Fibroblast of skin of left biceps (primary cell): ENCODE results near the gene EZH1.
"Not testable (repeated sequence)": the region's sequence is repeated elsewhere in the genome, so short reads cannot be mapped to it uniquely, and the experiment has no call there.

Source experiments
- DNase-seq, 2 experiments: peaks; one replicate each; pipeline ENCODE4 v3.0.0-alpha.2; 2013; ENCODE audit warnings: low read depth in 2 of 2

EZH1 gene

DNA sequence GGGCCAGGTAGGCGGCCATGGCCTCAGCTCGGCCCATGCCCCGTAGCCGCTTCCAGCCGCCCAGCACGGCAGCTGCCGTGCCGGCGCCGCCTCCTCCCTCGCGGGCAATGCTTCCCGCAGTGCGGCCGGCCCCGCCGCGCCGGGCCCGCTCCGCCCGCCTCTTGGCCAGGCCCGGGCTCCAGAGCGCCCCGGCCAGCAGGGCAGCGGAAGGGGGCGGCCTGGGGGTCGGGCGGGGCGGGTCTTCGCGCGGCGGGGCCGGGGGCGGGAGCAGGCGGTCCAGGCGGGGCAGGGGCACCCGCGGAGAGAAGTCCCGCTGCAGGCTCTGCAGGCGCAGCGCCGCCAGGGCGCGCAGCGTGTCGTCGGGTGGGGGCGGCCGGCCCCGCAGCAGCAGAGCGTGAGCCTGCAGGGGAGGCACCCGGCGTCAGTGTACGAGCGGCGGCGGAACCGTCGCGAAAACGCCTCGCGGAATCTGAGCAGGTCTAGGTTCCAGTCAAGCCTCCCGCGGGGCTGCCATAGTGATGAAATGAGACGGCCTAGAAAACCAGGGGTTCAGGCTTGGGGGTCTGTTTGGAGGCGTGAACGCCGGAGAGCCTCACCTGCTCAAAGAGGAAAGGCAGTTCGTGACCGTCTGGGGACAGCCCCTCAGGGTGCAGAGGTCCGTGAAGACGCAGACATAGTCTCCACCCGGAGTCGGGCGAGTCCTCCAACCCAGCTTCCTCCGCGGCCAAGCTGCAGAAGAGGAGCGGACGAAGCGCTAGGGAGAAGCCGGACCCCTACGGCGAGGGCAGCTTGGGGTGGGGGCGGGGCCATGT is 74.7 kb downstream of the EZH1 start:
- DNase-seq: no peak

DNA sequence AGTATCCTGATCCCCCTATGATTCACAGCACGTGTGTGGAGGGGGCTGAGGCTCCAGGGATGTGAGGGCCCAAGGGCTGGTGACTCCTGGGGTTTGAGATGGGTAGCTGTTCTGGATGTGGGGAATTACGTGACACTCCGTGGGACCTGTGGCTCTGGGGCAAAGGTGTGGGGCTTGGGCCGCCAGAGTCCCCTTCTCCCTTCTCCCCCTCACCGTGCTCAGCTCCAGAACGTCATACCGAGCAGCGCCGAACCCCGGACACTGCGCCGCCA is 75.2 kb downstream of the EZH1 start:
- no peak for DNase-seq

DNA sequence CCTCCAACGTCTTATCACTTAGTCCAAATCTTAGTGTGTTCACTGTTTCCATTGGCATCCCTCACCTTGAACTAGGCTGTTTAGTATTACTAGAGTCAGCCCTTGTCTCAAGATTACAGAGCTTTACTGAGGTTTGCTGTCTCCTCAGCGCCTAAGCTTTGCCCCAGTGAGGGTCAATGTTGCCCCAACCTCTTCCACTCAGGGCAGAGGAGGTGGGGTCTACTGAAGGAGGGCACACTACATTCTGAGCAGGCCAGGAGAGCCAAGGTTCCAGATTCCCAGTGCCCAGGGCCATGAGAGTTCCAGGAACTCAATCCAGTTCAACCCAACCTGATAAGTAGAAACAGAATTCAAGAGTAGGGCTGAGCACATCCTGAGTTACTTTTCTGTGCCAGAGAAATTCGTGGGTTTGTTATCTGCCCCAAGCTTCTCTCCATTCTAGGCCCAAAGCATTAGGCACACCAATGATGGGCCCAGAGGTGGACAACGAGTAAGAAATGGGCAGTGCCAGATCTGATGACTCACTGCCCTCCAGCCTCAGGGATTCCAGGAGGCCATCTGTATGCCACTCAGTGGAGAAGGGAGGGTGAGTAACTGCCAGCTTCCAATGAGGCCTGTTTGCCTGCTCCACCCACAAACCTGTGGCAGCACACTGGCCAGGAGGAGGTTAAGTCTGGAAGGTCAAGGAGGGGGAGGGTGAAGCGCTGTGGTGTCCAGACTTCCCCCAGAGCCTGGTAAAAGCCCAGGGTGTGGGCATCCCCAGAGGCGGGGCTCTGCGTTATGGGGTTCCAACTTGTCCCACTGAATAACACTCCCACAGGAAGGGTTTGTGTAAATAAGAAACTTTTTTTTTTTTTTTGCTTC is 77.5 kb downstream of the EZH1 start:
- DNase-seq: no peak

DNA sequence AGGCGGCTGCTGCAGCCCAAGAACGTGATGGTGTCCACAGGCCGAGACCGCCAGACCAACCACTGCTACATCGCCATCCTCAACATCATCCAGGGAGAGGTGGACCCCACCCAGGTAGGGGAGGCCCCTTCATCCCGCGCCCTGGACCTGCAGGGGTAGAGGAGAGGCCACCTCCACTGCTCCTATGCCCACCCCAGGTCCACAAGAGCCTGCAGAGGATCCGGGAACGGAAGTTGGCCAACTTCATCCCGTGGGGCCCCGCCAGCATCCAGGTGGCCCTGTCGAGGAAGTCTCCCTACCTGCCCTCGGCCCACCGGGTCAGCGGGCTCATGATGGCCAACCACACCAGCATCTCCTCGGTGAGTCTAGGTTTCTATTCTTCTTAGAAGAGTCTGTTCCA is 78.7 kb downstream of the EZH1 start:
- DNase-seq: not testable (repeated sequence)

DNA sequence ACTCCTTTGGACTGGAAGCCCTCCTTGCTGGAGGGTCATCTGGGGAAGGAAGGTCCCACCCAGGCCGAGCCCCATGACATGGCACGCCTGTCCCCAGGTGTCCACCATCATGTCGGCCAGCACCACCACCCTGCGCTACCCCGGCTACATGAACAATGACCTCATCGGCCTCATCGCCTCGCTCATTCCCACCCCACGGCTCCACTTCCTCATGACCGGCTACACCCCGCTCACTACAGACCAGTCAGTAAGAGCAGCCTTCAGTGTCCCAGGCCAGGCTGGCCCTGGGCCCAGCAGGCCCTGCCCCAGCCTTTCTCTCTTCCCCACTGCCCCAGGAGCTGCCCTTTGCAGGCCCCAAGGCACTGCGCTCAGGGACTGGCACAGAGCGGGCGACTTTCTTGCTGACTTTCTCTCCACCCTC is 79.2 kb downstream of the EZH1 start:
- DNase-seq: no peak

DNA sequence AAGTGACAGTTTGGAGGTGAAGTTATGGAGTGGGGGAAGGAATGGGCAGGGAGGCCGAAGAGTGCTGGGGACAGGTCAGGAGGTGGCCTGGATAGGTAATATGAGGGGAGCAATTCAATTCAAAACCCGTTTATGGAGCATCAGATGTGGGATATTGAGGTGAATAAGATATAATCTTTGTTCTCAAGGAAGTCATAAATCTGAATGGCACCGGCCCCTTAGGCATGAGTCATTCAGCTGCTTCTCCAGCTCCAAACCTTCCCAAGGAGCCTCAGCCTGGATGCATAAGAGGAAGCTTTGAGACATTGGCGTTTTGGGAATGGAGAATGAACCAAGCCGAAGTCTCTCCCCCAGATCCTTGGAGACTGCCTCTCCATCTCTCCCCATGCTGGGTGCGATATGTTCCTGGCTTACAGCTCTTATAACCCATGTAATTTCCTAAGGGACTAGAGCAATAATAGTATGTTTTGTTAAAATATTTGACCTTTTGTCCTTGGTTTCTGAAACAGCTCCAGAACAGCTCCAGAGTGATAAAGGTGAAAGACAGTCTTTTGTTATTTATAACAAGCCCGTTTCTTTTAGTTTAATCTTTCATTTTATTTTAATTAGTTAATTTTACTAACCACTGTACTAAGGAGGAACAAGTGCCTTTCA is 84.0 kb downstream of the EZH1 start:
- DNase-seq: no peak

DNA sequence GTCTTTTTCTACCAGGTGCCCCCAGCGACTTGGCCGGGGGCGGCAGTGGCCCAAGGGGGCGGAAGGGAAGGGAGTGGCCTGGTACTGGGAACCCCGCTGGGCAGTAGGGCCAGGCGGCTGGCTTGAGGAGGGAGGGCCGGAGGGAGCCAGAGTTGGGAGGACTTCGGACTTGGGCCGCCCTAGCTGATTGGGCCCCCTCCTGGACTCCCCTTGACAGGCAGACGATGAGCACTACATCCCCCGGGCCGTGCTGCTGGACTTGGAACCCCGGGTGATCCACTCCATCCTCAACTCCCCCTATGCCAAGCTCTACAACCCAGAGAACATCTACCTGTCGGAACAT is 84.9 kb downstream of the EZH1 start:
- not testable (repeated sequence) for DNase-seq

DNA sequence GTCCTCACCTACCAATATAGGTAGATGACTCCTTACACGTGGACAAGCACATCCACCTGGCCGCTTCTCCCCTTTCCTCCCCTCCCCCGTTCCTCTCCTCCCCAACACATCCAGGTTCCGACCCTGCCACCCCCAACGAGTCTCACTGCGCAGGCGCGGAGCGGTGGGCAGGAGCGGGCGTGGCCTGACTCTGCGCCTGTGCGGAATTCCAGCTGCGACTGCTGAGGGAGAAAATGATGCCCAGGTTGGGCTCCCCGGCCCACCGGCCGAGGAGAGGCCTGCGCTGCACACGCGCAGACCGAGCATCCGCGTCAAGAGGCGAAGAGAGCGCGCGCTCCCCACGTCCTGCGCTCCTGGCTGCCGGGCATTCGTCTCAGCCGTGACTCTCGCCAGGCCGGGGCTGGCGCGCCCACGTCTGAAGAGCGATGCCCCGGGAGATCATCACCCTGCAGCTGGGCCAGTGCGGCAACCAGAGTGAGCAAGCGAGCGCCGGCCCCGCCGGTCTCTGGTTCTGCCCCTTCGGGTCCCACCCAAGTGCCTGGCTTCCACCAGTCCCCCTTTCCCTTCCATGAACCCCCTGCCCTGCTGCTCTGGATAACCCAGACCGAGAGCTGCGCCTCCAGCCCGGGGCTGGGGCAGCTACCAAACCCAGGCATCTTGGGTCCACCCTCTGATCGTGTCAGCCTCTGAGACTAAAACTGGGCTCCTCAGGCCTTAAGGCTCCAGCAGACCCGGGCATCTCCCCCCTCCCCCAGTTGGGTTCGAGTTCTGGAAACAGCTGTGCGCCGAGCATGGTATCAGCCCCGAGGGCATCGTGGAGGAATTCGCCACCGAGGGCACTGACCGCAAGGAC is 85.5 kb downstream of the EZH1 start, which contains the start of gene TUBG2:
TSS of gene TUBG2 (plus strand) at position 206 of the 853 bp plus-strand sequence. CDS start at position 426, 220 bp downstream.
- peak; percentile 73 to 76 for DNase-seq

DNA sequence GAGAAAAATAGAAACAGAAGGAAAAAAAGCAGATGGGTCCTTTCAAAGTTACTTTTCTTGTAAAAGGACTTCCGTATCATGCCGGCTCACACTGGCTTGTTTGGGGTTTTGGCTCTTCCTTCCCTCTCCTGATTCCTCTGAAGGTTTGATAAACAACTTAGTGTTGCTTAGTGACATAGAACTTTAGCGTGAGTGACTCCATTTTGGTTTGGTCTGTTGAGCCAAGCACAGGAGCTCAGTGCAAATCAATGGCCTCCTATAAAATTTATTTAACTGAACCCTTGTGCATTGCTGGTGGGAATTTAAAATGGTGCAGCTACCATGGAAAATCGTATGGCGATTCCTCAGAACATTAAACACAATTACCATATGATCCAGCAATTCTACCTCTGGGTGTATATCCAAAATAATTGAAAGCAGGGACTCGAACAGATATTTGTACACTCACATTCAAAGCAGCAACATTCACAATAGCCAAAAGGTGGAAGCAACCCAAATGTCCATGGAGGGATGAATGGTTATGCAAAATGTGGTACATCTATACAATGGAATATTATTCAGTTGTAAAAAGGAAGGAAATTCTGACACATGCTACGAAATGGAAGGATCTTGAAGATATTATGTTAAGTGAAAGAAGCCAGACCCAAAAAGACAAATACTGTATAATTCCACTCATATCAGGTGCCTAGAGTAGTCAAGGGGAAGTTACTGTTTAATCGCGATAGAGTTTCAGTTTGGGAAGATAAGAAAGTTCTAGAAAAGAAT is 86.8 kb downstream of the EZH1 start:
- DNase-seq: no peak

DNA sequence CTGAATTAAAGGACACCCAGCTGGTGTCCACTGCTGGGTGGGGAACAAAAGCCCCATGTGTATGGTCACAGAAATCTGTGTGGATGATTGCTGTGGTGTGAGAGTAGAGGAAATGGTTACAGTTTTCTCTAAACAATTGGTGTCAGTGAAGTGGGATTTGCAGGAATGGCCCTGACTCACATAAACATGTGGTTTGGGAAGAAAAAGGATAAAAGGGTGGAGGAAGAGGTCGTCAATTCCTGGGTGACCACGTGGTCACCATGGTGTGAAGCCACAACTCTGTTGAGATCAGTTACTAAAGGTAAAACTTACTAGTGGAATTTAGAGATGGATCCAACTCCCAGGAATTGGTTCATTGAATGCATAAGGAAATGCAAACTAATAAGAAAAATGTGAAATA is 89.3 kb downstream of the EZH1 start:
- peak; percentile 36 to 37 for DNase-seq

DNA sequence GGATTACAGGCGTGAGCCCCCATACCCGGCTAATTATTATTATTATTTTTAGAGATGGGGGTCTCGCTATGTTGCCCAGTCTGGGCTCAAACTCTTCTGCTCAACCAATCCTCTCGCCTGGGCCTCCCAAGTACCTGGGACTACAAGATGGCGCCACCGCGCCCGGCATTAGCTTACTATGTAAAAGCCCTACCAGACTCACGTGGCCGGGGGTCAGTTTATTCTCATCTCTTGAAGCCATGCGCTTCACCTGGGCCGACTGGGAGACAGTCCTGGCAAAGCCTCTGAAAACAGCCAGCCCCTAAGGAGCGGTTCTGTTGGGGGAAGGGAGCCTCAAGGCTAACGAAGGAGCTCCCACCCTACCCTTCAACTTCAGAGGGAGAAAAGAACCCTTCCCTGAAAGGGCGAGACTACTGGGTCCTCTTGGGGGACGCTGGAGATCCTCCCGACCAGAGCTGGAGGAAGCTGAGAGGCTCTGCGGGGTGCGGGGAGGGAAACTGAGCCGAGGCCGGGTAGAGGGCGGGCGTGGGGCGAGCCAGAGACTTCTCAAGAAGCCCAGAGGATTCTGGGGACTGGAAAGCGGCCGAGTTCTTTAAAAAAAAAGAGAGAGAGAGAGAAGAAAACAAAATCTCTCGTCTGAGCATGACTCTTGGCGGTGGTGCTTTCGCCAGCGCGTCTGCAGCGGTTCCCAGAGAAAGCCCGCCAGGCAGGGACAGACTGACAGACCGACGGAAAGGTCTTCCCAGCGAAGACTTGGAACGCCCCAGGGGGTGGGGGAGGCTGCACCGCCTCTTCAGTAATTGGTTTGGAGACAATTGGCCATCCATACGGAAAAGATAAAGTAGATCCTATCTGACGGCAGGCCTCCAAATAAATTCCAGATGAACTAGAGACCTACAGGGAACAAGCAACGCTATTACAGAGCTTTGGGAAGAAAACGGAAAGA is 91.4 kb downstream of the EZH1 start:
- DNase-seq: peak; percentile 68 to 69

DNA sequence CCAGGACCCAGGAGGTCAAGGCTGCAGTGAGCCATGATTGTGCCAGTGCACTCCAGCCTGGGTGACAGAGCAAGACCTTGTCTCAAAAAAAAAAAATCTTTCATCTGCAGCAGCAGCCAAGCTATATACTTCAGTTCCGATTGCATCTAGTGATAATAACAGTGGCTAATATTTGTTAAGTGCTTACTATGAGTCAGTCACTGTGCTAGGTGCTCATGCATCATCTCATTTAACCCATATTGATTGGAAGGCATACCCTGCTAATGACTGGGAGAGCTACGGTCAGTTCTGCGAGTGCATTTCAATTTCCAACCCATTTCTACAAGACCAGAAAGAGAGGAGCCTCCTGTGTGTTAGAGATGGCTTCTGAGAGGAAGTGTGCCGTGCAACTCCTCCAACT is 93.4 kb downstream of the EZH1 start:
- no peak for DNase-seq
